Measurements from ENCODE around the gene LIPT1. TPM values are rescaled to one million over a fixed set of nuclear protein-coding genes. Genes with fewer than 3 reads are reported as not detected.

The LIPT1 gene
- total and polyA plus RNA-seq, 2 of the 8 experiments (the other 6 are each of a cell fraction or from before 2014, with no cell fraction given) = 6.1 to 10.9 TPM

DNA sequence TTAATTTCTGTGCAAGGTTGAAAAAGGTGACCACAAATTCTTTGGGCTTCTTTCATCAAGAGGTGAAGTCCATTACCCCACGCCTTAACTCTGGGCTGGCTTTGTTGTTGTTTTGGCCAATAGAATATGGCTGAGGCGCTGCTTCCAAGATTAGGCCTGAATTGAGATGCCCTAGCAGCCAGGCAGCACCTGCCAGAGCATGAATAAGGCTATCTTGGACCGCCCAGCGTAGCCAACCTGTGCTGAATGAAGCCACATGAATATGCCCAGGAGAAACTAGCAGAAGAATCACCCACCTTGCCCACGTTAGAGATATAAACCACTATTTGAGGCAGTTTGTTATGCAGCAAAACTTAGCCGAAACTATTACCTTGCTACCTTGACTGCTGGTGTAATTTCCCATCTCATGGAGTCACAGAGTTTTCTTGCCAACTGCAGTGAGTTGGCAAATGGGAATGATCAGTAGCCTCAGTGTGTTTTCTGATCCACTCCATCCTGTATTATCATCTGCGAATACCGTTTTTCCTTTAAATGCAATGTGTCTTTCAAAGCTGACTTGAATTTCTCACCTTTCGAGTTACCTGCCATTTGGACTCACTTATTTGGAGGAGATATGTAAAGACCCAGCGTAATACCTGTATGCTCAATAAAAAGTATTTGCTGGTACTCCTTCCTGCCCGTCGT, 704 bp upstream of the LIPT1 start (continued):
- TF ChIP-seq, protein P1, sequence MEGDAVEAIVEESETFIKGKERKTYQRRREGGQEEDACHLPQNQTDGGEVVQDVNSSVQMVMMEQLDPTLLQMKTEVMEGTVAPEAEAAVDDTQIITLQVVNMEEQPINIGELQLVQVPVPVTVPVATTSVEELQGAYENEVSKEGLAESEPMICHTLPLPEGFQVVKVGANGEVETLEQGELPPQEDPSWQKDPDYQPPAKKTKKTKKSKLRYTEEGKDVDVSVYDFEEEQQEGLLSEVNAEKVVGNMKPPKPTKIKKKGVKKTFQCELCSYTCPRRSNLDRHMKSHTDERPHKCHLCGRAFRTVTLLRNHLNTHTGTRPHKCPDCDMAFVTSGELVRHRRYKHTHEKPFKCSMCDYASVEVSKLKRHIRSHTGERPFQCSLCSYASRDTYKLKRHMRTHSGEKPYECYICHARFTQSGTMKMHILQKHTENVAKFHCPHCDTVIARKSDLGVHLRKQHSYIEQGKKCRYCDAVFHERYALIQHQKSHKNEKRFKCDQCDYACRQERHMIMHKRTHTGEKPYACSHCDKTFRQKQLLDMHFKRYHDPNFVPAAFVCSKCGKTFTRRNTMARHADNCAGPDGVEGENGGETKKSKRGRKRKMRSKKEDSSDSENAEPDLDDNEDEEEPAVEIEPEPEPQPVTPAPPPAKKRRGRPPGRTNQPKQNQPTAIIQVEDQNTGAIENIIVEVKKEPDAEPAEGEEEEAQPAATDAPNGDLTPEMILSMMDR (IDR thresholded peaks at IDR 0.05; ENCODE audit: control extremely low read depth in 1 of 3, insufficient read depth in 1 of 3, low read depth in 1 of 3, low read length in 3 of 3) = no peak
- TF ChIP-seq TBP (IDR thresholded peaks at IDR 0.05; ENCODE audit: low read depth, low read length) = no peak
- no peak for TF ChIP-seq BACH1 (IDR thresholded peaks at IDR 0.05; ENCODE audit: low read length)
- TF ChIP-seq ASH2L (IDR thresholded peaks at IDR 0.05; ENCODE audit: low read length) = no peak
